HCT116 (cell line): ENCODE data around the gene SNN.

ENCODE experiments used
- CEBPB ChIP-seq: IDR thresholded peaks from 2 replicates; pipeline ENCODE4 v1.6.1; 2012; ENCODE audit warnings: low read depth
- CTCF ChIP-seq, 3 experiments: fragments of 200-600 bp in 1 of 3; sonication (generic) in 1 of 3; IDR thresholded peaks in 2 of 3; conservative IDR thresholded peaks in 1 of 3; 2 replicates each; pipeline ENCODE4 v1.5.1; 2012 to 2017; ENCODE audit warnings: low read depth in 2 of 3, low read length in 2 of 3, antibody characterized with exemption in 1 of 3, borderline replicate concordance in 1 of 3, control low read depth in 1 of 3, mild to moderate bottlenecking in 1 of 3, mixed read lengths in 1 of 3, mixed run types in 1 of 3, moderate library complexity in 1 of 3; ENCODE audit not compliant: insufficient read depth in 1 of 3
- EGR1 ChIP-seq: IDR thresholded peaks from 2 replicates; pipeline ENCODE4 v1.6.1; 2012; ENCODE audit warnings: low read depth
- EZH2 ChIP-seq: fragments of 200-600 bp; sonication (generic); IDR thresholded peaks from 2 replicates; pipeline ENCODE4 v1.6.1; 2017; ENCODE audit warnings: antibody characterized with exemption, mixed run types
- EZH2phosphoT487 ChIP-seq: fragments of 200-600 bp; IDR thresholded peaks from 2 replicates; pipeline ENCODE4 v1.6.1; 2018; ENCODE audit warnings: antibody characterized with exemption, borderline replicate concordance
- MAX ChIP-seq: IDR thresholded peaks from 2 replicates; pipeline ENCODE4 v1.6.1; 2012
- POLR2A ChIP-seq: IDR thresholded peaks from 2 replicates; pipeline ENCODE4 v1.7.0; 2011; ENCODE audit warnings: borderline replicate concordance; ENCODE audit not compliant: insufficient read depth, insufficient read length; ENCODE audit errors: extremely low read depth
- POLR2AphosphoS5 ChIP-seq: IDR thresholded peaks from 2 replicates; pipeline ENCODE4 v1.6.1; 2011; ENCODE audit warnings: mild to moderate bottlenecking, low read depth, low read length, moderate library complexity
- RAD21 ChIP-seq: IDR thresholded peaks from 2 replicates; pipeline ENCODE4 v1.6.1; 2012; ENCODE audit warnings: low read depth, mild to moderate bottlenecking
- SP1 ChIP-seq: IDR thresholded peaks from 2 replicates; pipeline ENCODE4 v1.6.1; 2012; ENCODE audit warnings: low read depth
- YY1 ChIP-seq: IDR thresholded peaks from 2 replicates; pipeline ENCODE4 v1.6.1; 2011; ENCODE audit warnings: low read length, low read depth, moderate library complexity, mild to moderate bottlenecking; ENCODE audit not compliant: insufficient replicate concordance; ENCODE audit errors: extremely low read depth
- ZNF274 ChIP-seq: fragments of 200-500 bp; sonication (Bioruptor generic); IDR thresholded peaks from 2 replicates; pipeline ENCODE4 v1.6.1; 2014; ENCODE audit warnings: mild to moderate bottlenecking, low read depth, low read length, inconsistent platforms
- TF ChIP-seq, protein P1 (sequence below): IDR thresholded peaks from 2 replicates; pipeline ENCODE4 v1.6.1; 2012; ENCODE audit warnings: low read depth
- TF ChIP-seq, protein P2 (sequence below): IDR thresholded peaks from 2 replicates; pipeline ENCODE4 v1.6.1; 2011; ENCODE audit warnings: mild to moderate bottlenecking, low read length, moderate library complexity; ENCODE audit not compliant: insufficient replicate concordance; ENCODE audit errors: extremely low read depth

DNA sequence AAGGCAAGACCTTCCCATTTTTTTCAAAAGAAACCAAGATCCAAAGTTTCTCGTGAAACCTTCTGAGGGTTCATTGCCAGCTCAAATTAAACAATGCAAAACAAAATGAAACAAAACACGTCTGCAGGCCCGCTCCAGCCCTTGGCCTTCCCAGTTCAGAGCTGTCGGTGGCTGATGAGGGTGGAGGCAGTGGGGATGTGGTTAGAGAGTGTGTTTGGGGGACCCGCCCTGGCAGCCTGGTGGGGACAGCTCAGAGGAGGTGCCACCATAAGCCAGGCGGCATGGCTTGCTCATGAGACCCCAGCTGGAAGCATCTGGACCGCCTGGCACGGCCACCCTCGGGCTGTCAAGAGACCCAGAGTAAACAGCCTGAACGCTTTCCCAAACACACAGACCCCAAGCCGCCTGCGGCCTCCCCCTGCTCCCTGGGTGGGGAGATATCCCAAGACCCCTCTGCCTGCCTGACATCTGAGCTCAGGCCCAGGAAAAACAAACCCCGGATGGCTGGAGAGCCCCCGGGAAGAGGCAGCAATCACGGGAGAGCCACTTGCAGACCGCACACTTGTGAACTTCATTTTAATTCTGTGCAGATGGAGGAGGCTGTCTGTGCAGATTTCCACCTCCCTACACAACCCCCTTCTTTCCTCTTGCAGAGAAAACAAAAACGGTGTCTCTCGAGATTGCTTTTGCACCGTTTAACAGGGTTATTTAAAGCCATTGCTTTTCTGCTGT is 46.2 kb upstream of the SNN start:
- TF ChIP-seq CTCF (IDR thresholded peaks at IDR 0.05 in 2 of 3, conservative IDR thresholded peaks at IDR 0.05 in 1 of 3; ENCODE audit: borderline replicate concordance in 1 of 3, insufficient read depth in 1 of 3, low read depth in 2 of 3, low read length in 2 of 3) = no peak
- TF ChIP-seq EGR1 = no peak
- TF ChIP-seq POLR2AphosphoS5 = no peak
- TF ChIP-seq MAX = no peak
- no peak for TF ChIP-seq RAD21
- TF ChIP-seq POLR2A = no peak
- no peak for TF ChIP-seq ZNF274
- no peak for TF ChIP-seq EZH2
- TF ChIP-seq, protein P1, sequence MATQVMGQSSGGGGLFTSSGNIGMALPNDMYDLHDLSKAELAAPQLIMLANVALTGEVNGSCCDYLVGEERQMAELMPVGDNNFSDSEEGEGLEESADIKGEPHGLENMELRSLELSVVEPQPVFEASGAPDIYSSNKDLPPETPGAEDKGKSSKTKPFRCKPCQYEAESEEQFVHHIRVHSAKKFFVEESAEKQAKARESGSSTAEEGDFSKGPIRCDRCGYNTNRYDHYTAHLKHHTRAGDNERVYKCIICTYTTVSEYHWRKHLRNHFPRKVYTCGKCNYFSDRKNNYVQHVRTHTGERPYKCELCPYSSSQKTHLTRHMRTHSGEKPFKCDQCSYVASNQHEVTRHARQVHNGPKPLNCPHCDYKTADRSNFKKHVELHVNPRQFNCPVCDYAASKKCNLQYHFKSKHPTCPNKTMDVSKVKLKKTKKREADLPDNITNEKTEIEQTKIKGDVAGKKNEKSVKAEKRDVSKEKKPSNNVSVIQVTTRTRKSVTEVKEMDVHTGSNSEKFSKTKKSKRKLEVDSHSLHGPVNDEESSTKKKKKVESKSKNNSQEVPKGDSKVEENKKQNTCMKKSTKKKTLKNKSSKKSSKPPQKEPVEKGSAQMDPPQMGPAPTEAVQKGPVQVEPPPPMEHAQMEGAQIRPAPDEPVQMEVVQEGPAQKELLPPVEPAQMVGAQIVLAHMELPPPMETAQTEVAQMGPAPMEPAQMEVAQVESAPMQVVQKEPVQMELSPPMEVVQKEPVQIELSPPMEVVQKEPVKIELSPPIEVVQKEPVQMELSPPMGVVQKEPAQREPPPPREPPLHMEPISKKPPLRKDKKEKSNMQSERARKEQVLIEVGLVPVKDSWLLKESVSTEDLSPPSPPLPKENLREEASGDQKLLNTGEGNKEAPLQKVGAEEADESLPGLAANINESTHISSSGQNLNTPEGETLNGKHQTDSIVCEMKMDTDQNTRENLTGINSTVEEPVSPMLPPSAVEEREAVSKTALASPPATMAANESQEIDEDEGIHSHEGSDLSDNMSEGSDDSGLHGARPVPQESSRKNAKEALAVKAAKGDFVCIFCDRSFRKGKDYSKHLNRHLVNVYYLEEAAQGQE = no peak
- TF ChIP-seq EZH2phosphoT487 = no peak
- TF ChIP-seq, protein P2, sequence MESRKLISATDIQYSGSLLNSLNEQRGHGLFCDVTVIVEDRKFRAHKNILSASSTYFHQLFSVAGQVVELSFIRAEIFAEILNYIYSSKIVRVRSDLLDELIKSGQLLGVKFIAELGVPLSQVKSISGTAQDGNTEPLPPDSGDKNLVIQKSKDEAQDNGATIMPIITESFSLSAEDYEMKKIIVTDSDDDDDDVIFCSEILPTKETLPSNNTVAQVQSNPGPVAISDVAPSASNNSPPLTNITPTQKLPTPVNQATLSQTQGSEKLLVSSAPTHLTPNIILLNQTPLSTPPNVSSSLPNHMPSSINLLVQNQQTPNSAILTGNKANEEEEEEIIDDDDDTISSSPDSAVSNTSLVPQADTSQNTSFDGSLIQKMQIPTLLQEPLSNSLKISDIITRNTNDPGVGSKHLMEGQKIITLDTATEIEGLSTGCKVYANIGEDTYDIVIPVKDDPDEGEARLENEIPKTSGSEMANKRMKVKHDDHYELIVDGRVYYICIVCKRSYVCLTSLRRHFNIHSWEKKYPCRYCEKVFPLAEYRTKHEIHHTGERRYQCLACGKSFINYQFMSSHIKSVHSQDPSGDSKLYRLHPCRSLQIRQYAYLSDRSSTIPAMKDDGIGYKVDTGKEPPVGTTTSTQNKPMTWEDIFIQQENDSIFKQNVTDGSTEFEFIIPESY = no peak
- no peak for TF ChIP-seq SP1
- no peak for TF ChIP-seq YY1
- no peak for TF ChIP-seq CEBPB
